ENCODE results near the gene DGAT2. TPM values are rescaled to one million over a fixed set of nuclear protein-coding genes. Genes with fewer than 3 reads are reported as not detected.

DGAT2 gene
- total RNA-seq, 1 donor = 0.43 TPM

- H3K4me3 ChIP-seq (ENCODE audit: low read depth, low read length) = no peak overlapping the region
- TF ChIP-seq, protein P1, sequence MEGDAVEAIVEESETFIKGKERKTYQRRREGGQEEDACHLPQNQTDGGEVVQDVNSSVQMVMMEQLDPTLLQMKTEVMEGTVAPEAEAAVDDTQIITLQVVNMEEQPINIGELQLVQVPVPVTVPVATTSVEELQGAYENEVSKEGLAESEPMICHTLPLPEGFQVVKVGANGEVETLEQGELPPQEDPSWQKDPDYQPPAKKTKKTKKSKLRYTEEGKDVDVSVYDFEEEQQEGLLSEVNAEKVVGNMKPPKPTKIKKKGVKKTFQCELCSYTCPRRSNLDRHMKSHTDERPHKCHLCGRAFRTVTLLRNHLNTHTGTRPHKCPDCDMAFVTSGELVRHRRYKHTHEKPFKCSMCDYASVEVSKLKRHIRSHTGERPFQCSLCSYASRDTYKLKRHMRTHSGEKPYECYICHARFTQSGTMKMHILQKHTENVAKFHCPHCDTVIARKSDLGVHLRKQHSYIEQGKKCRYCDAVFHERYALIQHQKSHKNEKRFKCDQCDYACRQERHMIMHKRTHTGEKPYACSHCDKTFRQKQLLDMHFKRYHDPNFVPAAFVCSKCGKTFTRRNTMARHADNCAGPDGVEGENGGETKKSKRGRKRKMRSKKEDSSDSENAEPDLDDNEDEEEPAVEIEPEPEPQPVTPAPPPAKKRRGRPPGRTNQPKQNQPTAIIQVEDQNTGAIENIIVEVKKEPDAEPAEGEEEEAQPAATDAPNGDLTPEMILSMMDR (IDR thresholded peaks at IDR 0.05; ENCODE audit: insufficient read depth, low read depth, low read length) = no peak
- DNase-seq (ENCODE audit: low read depth) = no peak
Observed at GRCh38 chr11:75792127-75792731, 23.7 kb downstream of the DGAT2 start.

DNA sequence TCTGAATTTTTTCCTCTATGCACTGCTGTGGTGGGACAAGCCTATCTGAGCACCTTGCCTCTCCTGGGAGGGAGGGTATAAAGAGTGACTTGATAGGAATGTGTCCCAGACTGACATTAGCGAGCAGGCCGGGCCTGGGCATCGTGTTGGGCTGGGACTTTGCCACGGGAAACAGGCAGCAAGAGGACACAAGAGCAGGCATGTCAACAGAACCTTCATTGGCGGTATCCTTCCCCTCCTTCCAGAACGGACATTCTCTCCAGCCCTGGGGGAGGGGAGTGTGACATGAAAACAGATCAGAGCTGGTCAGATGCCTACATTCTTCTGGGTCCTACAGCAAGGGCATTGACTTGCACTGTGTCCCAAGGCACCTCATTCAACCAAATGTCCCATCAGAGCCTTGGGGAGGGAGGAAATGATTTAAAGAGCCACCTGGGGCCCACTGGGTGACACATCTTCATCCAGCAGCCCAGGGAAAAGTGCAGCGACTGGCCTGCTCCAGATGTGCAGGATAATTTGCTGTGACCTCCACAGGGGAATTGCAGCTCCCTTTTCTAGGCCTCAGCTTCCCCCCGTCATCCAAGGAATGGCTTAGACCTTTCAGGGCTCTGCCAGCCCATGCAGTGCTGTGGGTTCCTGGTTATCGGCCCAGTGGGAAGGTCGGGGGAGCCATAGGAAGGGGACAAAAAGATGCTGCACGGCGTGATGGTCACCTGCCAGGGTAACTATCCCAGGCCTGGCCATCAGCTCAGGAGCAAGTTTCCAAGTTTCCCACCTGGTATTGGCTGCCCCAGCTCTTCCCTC lies 24.6 kb downstream of the DGAT2 start:
- H3K4me3 ChIP-seq (ENCODE audit: low read depth, low read length) = no peak overlapping the region
- TF ChIP-seq, protein P1 (IDR thresholded peaks at IDR 0.05; ENCODE audit: insufficient read depth, low read depth, low read length) = no peak
- no peak for DNase-seq (ENCODE audit: low read depth)

DNA sequence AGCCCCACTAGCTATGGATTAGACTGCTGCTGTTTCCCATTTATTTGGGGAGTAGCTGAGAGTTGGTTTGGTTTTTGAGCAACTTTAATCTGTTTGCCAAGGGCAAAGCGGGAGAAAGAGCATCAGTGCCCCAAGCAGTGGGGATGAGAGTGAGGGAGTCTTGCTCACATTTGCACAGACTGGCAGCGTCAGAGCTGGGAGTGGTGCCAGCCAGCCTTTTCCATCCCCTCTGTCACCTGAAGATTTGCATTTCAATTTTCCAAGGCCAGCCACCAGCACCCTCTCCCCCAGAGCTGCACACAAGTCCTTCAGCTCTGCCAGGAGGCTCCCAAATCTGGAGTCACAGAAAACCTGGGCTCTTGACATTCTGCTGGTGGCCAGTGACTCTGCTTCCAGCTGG lies 25.4 kb downstream of the DGAT2 start:
- H3K4me3 ChIP-seq (ENCODE audit: low read depth, low read length) = no peak overlapping the region
- no peak for DNase-seq (ENCODE audit: low read depth)
- TF ChIP-seq, protein P1 (IDR thresholded peaks at IDR 0.05; ENCODE audit: insufficient read depth, low read depth, low read length) = no peak

GRCh38 chr11:75795276-75796090 lies 26.9 kb downstream of the DGAT2 start:
- TF ChIP-seq, protein P1 (IDR thresholded peaks at IDR 0.05; ENCODE audit: insufficient read depth, low read depth, low read length) = no peak
- no peak for DNase-seq (ENCODE audit: low read depth)
- H3K4me3 ChIP-seq (ENCODE audit: low read depth, low read length) = no peak overlapping the region

GRCh38 chr11:75796091-75796435 lies 27.5 kb downstream of the DGAT2 start:
- no peak overlapping the region for H3K4me3 ChIP-seq (ENCODE audit: low read depth, low read length)
- TF ChIP-seq, protein P1 (IDR thresholded peaks at IDR 0.05; ENCODE audit: insufficient read depth, low read depth, low read length) = no peak
- DNase-seq (ENCODE audit: low read depth) = no peak

GRCh38 chr11:75797116-75797515 lies 28.5 kb downstream of the DGAT2 start:
- H3K4me3 ChIP-seq (ENCODE audit: low read depth, low read length) = no peak overlapping the region
- TF ChIP-seq, protein P1 (IDR thresholded peaks at IDR 0.05; ENCODE audit: insufficient read depth, low read depth, low read length) = no peak
- no peak for DNase-seq (ENCODE audit: low read depth)
